Coronary artery (tissue), 2 donors: ENCODE results near the gene USHBP1.
A peak's percentile ranks its signal among the peaks of the same experiment; 100 is the strongest.

ENCODE experiments used
- DNase-seq: peaks from one replicate; pipeline ENCODE4 v3.0.0-alpha.2; 2017; ENCODE audit warnings: low spot score
- H3K27ac ChIP-seq, 2 donors: fragments of 200-600 bp; sonication (generic); one replicate each; pipeline ENCODE4 v1.5.1; 2016 to 2019
- H3K4me3 ChIP-seq: fragments of 200-600 bp; sonication (generic); 2 replicates; pipeline ENCODE4 v1.5.1; 2016; ENCODE audit warnings: mild to moderate bottlenecking, moderate library complexity
- TF ChIP-seq, protein P1 (sequence below): fragments of 200-600 bp; sonication (generic); IDR thresholded peaks from one replicate; pipeline ENCODE4 v1.5.1; 2019; ENCODE audit warnings: antibody characterized with exemption

USHBP1 gene

GRCh38 chr19:17268754-17269153 is 4.2 kb upstream of the USHBP1 start:
- DNase-seq, result no peak
- Histone ChIP-seq H3K4me3 (no peak overlapping the region), H3K27ac (no peak overlapping the region)
- TF ChIP-seq, protein P1, sequence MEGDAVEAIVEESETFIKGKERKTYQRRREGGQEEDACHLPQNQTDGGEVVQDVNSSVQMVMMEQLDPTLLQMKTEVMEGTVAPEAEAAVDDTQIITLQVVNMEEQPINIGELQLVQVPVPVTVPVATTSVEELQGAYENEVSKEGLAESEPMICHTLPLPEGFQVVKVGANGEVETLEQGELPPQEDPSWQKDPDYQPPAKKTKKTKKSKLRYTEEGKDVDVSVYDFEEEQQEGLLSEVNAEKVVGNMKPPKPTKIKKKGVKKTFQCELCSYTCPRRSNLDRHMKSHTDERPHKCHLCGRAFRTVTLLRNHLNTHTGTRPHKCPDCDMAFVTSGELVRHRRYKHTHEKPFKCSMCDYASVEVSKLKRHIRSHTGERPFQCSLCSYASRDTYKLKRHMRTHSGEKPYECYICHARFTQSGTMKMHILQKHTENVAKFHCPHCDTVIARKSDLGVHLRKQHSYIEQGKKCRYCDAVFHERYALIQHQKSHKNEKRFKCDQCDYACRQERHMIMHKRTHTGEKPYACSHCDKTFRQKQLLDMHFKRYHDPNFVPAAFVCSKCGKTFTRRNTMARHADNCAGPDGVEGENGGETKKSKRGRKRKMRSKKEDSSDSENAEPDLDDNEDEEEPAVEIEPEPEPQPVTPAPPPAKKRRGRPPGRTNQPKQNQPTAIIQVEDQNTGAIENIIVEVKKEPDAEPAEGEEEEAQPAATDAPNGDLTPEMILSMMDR, result no peak

DNA sequence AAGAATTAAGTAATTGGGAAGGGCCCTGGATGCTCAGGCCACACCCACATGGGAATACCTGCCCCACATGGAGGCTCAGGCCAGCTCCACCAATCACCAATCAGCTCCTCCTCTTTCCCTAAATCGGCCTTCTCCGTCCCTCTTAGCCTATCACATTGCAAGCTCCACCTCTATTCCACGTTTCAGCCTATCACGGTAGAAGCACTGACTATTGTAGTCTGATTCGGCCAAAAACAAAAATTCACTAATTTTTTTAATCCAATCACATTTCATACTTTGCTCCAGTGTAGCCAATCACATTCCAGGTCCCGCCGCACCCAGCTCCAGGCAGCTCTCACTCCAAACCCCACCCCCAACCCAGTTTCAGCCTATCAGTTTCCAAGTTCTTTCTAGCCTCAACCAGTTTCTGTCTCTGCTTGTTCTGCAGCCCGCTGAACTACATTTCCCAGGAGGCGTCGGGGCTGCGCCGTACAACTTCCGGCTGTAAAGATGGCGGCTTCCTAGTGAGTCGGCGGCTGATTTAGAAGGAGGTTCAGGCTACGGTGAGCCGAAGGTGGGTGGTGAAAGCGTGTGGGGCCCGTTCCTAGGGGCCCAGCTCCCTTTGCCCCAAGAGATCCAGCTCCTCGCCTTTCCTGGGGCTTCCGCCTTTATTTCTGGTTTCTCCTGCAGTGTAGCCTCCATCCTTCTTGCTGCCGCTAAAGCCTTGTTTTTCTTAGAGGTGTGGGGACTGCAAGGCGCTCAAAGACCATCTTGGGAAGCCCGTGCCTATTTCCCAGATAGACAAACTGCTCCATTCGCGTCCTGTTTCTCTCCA is 2.6 kb upstream of the USHBP1 start, which contains the start of gene BABAM1:
Gene BABAM1, plus strand, starts transcription at position 469 of the 814 bp plus-strand sequence. CDS start 1,364 bp downstream, outside the sequence.
- TF ChIP-seq, protein P1, result no peak
- peak within 1 kb of the TSS; percentile 50 to 73 for H3K27ac ChIP-seq
- peak; percentile 99 for DNase-seq
- peak within 1 kb of the TSS; percentile 76 for H3K4me3 ChIP-seq

DNA sequence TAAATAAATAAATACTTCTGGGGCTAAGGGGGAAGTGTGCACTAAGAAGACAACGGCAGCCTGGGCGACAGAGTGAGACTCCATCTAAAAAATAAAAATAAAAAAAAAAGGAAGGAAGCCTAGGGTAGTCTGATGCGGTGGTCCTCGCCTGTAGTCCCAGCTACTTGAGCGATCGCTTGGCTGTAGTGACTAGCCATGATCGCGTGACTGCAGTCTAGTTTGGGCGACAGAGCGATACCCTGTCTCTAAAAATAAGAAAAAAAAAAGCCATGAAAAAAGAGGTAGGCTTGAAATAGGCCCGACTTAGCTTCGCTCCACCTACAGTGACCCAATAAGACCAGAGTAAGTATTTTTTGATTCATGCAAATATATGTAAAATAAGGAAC is 2.0 kb upstream of the USHBP1 start:
- no peak for DNase-seq
- H3K4me3 ChIP-seq, result no peak overlapping the region
- TF ChIP-seq, protein P1, result no peak
- H3K27ac ChIP-seq, result peak overlapping the region in 1 of 2 donors; percentile 25

DNA sequence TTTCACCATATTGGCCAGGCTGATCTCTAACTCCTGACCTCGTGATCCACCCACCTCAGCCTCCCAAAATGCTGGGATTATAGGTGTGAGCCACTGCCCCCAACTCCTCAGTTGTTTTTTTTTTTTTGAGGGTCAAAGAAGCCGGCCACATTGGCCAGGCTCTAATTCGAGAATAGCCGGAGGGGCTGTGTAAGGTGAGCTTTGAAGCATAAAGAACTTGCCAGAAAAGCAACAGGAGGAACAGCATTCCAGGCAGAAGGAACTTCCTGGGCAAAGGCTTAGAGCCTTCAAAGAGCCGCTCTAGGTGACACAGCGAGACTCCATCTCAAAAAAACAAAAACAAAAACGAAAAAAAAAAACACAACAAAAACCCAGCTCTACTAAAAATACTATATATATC is 1.5 kb upstream of the USHBP1 start:
- TF ChIP-seq, protein P1, result no peak
- Histone ChIP-seq H3K4me3 (no peak overlapping the region), H3K27ac (no peak overlapping the region)
- no peak for DNase-seq

- DNase-seq, result no peak
- Histone ChIP-seq H3K27ac (peak overlapping the region in 1 of 2 donors; percentile 51), H3K4me3 (peak overlapping the region; percentile 58)
- TF ChIP-seq, protein P1, result no peak
Measured at GRCh38 chr19:17263712-17264640, 569 bp downstream of the USHBP1 start.

DNA sequence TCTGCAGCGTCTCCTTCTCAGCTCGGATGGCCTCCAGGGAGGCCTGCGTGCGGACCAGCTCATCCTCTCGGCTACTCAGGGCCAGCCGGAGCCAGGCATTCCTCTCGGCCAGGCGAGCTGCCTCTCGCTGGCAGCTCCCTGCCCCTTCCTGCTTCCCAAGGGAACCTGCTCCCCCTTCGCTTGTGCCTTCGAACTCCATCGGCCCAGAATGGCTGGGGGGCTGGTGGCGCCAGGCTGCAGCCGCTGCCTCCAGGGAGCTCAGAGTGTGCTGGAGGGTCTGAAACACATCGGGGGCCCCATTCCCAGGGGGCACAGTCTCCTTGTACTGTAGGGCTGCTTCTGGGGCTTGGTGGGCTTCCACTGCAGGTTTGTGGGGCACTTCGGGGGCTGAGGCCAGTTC is 2.0 kb downstream of the USHBP1 start:
- TF ChIP-seq, protein P1, result no peak
- no peak for DNase-seq
- no peak overlapping the region for H3K4me3 ChIP-seq
- no peak overlapping the region for H3K27ac ChIP-seq
